Measurements from ENCODE around the gene OXT.

DNA sequence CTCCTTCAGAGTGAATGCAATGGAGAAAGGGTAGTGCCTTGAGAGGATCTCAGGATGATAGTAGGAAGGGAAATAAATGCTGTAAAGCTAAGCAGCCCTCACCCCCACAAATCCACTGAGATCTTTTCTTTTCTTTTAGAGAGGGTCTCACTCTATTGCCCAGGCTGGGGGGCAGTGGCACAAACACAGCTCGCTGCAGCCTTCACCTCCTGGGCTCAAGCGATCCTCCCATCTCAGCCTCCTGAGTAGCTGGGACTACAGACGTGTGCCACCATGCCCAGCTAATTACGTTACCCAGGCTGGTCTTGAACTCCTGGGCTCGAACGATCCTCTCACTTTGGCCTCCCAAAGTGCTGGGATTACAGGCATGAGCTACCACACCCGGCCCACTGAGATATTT, 29.1 kb downstream of the OXT start:
- TF ChIP-seq EZH2 (IDR thresholded peaks at IDR 0.05; ENCODE audit: borderline replicate concordance, insufficient read depth, low read depth, low read length, poor library complexity, severe bottlenecking), result no peak
- TF ChIP-seq, protein P1, sequence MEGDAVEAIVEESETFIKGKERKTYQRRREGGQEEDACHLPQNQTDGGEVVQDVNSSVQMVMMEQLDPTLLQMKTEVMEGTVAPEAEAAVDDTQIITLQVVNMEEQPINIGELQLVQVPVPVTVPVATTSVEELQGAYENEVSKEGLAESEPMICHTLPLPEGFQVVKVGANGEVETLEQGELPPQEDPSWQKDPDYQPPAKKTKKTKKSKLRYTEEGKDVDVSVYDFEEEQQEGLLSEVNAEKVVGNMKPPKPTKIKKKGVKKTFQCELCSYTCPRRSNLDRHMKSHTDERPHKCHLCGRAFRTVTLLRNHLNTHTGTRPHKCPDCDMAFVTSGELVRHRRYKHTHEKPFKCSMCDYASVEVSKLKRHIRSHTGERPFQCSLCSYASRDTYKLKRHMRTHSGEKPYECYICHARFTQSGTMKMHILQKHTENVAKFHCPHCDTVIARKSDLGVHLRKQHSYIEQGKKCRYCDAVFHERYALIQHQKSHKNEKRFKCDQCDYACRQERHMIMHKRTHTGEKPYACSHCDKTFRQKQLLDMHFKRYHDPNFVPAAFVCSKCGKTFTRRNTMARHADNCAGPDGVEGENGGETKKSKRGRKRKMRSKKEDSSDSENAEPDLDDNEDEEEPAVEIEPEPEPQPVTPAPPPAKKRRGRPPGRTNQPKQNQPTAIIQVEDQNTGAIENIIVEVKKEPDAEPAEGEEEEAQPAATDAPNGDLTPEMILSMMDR (IDR thresholded peaks at IDR 0.05), result no peak

All from B cell (primary cell).